HG03025 (cell line): Measurements from ENCODE around the gene PSMF1.

Experiments
- ATAC-seq: cut with Tn5 transposase; IDR thresholded peaks from one replicate; pipeline ENCODE4 v1.9.1; 2021; ENCODE audit warnings: mild to moderate bottlenecking, moderate library complexity; ENCODE audit not compliant: unreplicated experiment, low FRiP score

Gene PSMF1

DNA sequence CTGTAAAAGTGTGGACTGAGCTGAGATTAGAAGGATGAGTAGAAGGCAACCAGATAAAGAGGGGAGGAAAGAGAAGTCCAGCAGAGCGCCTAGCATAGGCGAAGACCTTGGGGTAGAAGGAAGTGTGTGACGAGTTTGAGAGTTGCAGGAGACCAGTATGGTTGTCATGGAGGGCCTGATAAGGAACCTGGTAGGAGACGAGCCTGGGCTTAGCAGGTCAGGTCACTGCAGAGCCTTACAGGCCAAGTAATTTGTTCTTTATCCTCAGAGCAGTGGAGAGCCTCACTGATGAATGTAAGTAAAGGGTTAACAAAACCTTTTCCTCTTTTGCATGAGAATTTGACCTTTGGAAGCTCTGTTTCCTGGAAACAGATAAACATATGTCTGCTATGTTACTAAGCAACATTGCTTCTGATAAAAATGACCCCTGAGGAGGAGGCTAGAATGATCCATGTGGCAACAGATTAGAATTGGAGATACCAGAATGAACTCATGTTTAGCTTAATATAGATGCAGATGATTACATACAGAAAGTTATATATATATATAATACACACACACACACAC is 69.3 kb downstream of the PSMF1 start:
- ATAC-seq = no peak

DNA sequence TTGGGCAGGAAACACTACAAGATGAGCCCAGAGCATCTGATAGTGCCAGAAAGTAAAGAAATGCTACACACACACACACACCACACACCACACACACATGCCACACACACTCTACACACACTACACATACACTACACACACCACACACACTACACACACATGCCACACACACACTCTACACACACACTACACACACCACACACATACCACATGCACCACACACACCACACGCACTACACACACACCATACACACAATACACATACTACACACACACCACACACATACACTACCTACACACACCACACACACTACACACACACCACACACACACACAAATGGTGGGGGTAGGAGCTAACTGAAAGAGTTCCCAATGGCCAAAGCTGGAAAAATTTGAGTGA is 69.9 kb downstream of the PSMF1 start:
- no peak for ATAC-seq

DNA sequence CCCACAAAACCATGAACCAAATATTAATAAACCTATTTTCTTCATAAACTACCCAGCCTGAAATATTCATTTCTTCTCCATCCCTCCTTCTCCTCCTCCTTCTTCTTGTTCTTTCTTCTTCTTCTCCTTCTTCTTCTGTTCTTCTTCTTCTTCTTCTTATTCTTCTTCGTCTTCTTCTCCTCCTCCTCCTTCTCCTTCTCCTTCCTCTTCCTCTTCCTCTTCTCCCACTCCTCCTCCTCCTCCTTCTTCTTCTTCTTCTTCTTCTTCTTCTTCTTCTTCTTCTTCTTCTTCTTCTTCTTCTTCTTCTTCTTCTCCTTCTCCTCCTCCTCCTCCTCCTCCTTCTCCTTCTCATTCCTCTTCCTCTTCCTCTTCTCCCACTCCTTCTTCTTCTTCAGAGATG is 71.4 kb downstream of the PSMF1 start:
- no peak for ATAC-seq

DNA sequence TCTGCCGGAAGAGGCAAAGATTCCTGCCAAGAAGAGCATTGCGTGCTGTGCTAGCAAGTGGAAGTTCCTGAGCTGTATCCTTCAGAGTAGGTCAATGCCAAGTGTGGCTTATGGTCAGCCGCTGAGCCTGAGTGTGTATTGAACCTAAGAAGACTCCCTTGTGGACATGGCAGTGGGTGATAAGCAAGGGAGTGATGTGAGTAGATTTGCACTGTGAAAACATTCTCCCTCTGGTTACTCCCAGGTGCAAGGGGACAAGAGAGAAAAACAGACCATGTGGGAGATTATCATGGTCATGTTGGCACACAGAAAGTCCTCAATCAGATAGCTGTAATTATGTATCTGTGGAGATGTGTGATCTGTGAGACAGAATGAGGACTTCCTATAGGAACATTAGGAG is 72.4 kb downstream of the PSMF1 start:
- ATAC-seq = no peak

DNA sequence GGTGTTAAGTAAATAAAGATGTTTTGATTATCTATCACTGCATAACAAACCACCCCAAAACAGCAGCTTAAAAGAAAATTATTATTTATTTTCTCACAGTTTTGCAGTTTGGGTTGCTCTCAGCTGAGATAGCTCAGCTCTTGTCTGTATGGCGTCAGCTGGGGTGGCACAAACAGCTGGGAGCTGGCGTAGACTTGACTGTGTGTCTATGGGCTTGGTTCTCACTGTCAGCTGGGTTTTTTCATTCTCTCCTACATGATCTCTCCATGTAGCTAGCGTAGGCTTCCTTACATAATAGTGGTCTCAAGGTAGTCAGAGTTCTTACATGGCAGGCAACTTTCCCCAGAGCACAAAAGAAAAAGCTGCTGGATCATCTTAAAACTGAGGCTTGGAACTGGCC is 72.9 kb downstream of the PSMF1 start:
- ATAC-seq = no peak

DNA sequence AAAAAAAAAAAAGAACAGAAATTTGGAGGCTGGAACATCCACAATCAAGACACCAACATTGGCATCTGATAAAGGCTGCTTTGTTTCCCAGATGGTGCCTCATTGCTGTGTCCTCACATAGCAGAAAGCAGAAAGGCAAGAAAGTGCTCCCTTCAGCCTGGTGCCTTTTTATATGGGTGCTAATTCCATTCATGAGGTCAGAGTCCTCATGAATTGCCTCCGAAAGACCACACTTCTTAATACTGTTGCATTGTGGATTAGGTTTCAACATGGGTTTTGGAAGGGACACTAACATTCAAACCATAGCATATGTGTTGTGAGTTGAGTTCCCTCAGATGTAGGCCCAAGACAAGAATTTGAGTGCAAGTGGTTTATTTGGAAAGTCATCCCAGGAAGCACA is 76.8 kb downstream of the PSMF1 start:
- ATAC-seq = no peak

DNA sequence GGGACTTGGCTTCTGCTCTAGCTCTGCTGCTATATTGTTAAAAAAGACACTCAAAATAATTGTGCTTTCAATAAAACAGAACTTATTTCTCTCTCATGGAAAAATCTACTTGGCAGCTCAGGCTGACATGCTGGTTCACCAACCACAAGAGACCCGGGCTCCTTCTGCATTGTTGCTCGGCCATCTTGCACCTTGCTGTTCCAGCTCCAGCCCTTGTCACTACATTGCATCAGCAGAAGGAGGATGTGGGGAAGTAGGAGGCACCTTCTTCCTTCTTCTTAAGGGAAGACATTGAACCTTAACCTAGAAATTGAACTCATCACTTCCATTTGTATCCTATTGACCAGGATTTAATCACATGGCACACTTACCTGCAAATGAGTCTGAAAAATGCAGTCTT is 78.2 kb downstream of the PSMF1 start:
- ATAC-seq = no peak

DNA sequence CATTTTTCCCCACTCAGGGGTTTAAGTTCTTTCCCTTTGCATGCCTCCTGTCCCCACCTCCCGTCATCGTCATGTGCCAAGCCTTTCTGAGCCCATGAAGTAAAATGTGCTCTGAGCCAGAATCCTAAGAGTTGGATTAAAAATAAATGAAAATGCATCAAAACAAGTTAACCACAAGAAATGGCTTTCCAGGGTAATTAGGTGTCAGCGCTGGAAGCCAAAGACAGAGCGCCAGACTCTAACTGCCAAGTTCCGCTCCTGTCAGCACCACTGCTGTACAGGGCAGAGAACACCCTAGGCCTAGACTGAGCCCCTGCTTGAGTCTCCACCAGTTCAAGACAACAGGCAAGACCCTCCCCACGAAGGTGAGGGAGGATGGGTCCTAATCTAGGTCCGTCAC is 79.4 kb downstream of the PSMF1 start:
- ATAC-seq = no peak

DNA sequence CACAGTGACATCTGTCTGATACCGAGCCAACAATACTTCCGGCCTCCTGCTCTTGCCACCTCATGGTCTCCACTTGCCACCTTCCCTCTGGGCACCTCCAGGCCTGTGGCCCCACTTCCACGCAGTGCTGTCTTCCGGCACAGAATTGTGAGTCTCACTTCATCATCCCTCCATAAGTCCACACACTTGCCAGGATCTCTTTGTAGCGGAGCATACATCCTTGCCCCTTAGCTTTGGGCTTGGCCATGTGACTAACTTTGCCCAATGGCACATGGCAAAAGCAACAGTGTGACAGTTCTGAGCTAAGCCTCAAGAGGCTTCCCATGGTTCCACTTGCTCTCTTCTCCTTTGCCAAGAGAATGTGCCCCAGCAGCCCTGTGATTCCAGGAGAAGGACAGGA is 80.3 kb downstream of the PSMF1 start:
- ATAC-seq = no peak

DNA sequence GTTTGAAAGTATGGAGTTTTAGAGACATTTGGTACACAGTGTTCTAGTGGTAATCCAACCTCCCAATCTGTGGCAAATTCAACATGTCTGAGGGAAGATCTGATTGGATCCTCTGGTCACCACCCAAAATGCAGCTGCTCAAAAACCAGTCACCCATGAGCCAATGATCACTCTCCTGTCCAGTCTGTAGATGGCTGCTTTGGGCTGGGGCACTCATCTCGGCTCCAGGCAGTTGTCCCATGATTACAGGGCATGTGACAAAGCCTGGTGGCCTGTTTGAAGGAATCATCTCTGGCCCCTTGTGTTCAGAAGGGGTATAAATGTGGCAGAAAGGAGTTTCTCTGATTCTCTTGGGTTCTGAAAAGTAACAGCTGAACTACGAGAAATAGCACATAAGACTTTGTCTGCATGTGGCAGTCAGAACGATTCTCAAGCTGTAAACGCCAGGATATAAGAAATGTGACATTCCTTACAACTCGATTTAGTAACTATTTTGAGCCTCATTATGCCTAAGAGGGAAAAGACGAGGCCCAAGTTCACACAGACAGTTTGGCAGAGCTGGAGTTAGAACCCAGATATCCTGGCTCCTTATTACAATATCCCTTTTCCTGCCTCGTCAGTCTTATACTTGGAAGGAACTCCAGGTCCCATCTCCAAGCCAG is 80.9 kb downstream of the PSMF1 start:
- ATAC-seq = no peak

DNA sequence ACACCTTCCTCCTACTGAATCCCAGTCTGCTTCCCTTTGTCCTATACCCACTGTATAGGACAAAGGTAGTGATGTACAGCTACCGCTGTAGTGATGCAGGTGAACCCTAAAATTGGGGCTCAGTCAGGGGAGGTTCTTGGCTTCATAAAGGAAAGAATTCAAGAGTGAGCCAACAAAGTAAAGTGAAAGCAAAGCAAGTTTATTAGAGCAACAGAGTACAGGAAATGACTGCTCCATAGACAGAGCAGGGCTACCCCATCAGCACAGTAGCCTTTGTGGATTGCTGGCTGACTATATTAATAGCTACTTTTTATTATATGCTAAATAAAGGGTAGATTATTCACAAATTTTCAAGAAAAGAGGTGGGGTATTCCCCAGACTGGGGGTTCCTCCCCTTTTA is 81.6 kb downstream of the PSMF1 start:
- ATAC-seq = no peak

DNA sequence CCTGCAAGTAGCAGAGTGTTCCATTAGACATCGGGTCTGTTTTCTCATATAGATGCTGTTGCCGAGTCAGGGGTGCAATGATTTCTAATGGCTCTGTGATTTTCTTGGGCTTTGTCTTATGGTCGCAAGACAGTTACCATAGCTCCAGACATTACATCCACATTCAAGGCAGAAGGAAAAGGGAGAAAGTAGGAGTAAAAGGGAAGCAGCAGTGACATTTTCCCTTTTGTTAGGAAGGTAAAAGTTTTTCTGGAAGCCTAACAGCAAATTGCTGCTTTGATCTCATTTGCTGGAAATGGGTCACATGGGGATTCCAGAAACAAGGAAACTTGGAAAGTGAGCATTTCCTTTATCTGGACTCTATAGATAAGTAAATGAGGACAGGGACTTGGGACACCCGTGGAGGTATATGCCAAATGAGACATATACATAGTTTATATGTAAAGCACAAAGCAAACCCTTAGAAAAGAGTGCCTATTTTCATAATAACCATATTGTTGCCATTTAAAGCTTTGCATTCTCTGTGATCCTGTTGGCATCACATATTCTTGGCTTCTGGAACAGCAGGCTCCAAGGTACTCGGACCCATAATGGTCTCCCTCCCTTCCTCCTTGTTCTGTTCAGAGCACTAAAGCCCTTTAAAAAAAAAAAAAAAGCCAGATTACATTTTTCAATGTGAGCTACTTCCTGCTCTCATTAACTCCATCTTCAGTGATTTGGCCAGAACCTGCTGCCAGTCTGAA is 84.5 kb downstream of the PSMF1 start, which contains the start of gene C20orf202:
Gene C20orf202, plus strand, starts transcription at position 693 of the 743 bp plus-strand sequence. CDS start 132 bp downstream, outside the sequence.
- ATAC-seq = no peak

DNA sequence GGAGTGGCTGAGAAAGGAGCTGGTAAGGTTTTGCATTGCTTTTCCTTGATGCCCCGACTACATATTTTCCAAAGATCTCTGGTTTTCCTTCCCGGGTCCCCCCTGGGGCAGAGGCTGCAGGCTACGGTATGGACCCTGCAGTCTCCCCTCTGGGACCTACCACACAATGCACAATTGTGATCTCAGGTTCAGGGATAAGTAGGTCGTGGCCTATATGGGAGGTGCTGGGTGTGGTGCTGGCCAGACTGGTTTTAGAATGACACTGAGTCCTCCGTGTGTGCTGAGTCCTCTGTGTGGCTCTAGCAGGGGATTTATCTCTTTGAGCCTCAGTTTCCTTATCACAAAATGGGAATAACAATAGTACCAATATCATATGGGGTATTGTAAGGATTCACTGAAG is 85.2 kb downstream of the PSMF1 start:
- no peak for ATAC-seq

DNA sequence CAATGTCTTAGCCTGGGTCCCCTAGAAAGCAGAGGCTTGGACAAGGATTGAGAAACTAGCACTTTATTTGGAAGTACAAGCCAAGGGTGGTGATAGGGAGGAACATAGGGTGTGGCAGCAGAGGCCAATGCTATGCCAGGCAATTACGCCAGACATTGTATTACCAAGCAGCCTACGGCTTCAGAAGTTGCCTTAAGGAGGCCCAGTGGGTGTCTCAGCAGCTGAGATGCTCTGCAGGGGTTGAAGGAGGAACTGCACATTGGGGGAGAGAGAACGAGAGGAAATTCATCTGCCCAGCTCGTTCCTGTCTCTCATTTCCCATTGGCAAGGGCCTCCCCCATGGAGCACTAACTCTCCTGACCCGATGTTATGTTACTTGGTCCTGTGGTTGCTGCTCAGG is 85.7 kb downstream of the PSMF1 start:
- no peak for ATAC-seq

DNA sequence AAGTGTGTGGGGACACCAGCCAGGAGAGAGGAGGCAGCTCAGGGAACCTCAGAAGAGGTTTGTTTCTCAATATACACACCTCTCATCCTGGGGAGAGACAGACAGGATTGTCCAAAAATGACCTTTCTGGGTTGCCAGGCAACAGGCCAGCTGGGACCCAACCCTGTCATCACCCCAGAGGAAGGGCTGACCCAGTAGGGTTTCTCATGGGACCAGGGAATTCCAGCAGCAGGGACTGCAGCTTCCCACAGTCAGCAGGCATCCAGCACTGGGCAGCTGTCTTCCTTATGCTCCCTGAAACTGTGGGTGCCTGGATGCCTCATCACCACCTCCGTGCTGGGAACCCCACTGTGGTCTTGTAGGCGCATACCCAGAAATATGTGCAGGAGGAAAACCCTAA is 86.2 kb downstream of the PSMF1 start:
- ATAC-seq = no peak

DNA sequence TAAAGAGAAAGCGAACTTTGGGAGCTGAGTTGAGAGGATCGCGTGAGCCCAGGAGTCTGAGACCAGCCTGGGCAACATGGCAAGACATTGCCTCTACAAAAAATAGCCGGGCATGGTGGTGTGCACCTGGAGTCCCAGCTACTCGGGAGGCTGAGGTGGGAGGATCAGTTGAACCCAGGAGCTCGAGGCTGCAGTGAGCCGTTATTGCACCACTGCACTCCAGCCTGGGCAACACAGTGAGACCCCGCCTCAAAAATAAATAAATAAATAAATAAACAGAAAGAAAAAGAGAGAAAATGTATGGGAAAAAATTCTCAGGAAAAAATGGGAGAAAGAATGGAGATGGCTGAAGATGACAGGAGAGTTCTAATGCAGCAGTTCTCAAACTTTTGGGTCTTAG is 87.4 kb downstream of the PSMF1 start:
- ATAC-seq = no peak

DNA sequence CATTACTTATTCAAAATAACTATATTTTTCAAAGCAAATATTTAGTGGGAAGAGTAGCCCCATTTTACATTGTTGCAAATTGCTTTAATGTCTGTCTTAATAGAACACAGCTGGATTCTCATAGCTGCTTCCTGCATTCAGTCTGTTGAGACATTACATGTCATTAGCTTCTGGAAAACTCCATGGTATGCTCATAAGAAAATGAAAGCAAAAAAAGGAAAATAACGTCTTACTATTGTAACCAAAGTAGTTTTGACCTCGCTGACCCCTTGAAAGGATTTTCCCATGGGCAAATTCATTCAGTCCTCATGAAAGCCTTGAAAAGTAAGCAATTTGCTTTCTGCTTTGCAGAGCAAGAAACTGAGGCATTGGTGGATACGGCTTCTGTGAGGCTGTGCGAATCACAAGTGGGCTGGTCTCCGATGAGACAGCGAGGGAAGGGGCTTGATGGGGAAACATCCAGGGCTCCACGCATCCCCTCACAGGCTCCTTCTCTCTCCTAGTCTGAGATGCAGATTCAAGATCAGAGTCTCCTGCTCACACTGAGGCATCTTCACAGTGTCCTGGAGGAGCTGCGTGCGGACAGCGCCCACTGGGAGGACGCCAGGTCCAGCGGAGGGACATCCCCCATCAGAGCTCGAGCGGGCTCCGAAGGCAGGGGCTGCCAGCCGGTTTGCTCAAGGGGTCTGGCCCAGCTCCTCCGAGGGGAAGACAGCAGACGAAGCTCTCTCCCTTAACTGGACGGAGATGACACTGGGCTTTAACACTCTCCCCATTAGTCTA is 88.2 kb downstream of the PSMF1 start:
- no peak for ATAC-seq

DNA sequence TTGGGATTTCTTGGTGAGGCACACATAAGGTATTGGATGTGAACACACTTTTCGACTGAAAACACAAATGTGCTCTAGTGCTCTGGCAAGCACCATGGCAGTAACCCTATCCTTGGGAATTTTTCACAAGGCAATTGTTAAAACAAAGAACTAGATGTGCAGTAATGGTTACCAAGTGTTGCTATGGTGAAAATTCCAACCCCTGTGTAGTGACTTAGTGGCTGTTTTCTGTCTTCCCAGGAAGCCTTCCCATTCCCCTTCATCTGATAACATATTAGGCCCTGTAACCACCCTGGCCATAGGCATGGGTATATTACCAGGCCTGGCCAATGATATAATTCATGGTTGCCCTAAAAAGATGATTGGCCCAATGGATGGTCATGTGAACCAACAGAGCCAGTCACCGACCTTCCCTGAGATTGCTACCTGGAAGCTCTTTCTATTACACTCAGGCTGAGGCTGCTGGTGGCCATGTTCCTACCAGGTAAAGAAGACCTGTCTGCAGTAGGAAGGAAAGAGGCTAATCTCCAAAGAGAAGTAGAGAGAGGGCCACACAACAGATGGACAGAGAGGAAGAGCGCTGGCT is 89.0 kb downstream of the PSMF1 start:
- ATAC-seq = no peak

DNA sequence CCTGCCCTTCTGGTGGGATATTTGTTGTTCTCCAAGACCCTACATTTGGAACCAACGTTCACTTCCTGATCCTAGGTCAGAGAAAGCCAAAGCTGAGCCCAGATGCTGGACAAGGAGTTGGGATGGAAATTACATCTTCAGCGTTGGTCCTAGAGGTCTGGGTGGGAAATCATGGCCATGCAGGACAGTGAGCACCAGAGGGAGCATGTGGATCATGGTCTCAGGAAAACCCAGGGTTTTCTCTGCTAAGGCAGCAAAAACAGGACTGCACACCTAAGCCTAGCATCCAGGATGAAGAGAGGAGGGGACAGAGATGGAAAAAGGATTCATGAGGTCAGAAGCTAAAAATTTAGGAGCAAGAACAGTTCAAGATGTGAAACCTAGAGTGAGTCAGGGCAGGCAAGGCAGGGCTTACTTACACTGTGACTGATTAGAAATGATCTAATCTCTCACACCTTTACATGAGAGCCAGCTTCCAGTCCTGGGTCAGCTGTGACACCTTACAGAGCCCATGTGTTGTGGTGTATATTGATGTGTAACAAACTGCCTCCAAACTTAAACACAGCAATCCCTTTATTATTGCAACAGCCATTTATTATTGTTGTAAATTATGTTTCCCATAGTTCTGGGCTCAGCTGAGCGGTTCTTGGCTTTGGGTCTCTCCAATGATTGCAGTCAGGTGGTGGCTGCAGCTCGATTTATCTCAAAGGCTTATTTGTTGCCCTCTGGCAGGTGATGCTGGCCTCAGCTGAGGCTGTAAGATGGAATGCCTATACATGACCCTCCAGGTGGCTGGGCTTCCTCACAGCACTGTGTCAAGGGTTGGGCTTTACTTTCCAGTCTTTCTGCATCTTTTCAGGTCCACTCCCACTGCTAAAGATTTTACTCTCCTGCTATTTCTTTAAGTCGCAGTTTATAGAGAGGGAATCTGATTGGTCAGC is 91.3 kb downstream of the PSMF1 start:
- ATAC-seq = no peak

DNA sequence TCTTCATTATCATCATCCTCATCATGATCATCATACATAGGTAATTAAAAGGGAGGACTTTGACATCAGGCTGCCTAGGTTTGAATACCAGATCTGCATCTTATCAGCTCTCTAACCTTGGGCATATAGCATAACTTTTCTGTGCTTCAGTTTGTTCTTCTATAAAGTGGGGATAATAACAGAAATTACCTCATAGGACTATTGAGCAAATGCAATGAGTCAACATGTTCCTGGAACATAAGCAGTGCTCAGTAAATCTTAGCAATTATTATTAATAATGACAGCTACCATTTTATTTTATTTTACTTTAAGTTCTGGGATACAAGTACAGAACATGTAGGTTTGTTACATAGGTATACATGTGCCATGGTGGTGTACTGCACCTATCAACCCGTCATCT is 92.1 kb downstream of the PSMF1 start:
- no peak for ATAC-seq
